Amniotic stem cell (primary cell): ENCODE data around the gene XPNPEP2.

Source experiments
- DNase-seq: peaks from one replicate; lab custom pipeline; 2025; lab: John Stamatoyannopoulos, UW

The XPNPEP2 gene

GRCh38 chrX:129779747-129780146 lies 41.0 kb downstream of the XPNPEP2 start, which contains the start of gene SASH3:
TSS of gene SASH3 (plus strand) at chrX:129779949. CDS start at chrX:129780098, 149 bp downstream.
- no peak for DNase-seq

DNA sequence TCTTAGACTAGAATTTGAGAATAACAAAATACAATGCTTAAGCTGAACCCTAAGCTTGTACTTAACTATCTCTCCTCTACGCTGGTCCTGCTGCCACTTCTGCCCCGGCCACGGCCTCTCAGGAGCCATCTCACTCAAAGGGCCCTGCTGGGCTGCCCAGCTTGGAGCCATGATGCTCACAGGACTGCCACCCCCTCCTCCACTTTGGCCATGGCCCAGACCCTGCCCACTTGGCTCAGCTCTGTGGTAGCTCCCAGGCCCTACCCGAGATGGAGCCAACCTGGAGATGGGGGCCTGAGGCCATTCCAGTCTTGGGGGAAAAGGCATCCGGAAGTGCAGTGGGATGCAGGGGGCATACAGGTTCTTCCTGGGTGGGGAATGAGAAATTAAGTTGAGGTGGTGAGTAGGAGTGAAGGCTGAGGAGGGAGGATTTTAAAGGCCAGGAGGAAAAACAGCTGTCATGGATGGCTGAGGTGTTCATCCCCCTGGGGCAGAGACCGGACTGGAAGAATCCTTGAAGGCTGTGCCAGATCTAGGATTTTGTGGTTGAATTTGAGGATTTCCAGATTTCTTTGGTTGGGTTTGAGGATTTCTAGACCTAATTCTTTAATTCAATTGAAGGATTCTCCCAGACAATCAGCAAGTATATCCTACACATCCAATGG lies 41.8 kb downstream of the XPNPEP2 start:
- no peak for DNase-seq

GRCh38 chrX:129781134-129781672 lies 42.4 kb downstream of the XPNPEP2 start:
- DNase-seq: no peak

DNA sequence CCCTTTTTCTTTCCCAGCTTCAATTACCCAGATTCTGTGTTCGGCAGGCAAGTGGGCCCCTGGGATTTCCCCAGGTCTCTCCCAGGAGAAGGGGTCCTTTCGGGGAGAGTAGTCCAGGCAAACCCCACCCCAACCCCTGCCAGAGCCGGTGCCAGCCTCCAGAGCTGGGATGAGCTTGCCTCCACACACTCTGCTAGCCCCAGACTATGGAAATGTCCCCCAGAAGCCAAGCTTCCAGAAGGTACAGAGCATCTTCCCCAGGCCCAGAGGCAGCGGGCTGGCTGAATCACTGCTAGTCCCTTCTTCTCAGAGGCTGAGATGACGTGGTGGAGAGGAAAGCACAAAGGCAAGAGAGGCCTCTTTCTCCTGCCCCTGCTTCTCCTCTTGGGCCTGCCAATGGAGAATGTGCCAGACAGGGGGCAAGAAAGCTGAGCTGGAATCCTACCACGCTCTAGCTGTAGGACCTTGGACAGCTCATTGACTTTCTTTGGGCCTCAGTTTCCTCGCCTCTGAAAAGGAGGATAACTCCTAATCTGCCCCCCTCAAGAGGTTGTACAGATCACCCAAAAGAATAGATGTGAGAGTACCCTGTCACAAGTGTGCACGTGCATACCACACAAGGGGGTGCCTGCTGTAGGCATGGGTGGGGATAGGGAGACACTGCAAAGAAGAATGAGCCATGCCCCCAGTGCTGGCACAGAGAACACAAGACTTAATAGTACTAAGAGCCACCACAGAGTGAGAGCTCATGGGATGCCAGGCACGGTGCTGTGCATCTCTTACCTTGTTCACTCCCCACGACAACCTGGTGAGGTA lies 43.1 kb downstream of the XPNPEP2 start:
- DNase-seq: no peak

DNA sequence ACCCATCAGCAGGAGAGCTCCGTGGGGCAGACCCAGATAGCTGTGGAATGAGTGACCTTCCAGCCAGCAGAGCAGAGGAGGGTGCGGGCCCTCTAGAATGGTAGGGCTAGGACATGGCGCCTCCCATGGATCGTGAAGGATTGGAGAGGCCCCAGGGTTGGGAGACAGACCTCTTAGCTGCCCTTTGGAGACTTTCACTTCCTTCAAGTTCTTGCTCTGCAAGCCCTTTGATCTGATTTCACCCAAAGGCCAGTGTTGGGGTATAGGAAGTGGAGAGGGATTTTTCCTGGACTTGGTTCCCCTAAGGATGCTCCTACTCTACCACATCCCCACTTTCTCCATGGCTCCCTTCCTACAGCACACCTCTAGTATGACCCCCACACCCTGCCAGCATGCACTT lies 43.9 kb downstream of the XPNPEP2 start:
- no peak for DNase-seq

DNA sequence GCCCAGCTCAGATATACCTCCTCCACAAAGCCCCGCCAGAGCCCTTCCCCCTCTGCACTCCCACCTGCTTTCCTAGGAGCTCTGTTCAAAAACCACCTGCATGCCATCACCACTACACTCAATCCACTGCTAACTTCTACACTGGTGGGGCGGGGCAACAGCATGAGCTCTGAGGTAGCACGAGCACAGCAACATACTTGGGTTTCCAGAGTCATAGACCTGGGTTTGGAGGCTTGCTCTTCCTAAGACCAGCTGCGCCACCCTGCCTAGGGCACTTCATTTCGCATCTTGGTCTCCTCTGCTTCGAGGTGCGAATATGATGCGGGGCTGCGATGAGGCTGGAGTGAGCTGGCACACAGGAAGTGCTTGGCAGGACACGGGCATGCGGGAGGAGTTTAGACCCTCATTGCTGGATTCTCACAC lies 44.5 kb downstream of the XPNPEP2 start:
- DNase-seq: no peak

DNA sequence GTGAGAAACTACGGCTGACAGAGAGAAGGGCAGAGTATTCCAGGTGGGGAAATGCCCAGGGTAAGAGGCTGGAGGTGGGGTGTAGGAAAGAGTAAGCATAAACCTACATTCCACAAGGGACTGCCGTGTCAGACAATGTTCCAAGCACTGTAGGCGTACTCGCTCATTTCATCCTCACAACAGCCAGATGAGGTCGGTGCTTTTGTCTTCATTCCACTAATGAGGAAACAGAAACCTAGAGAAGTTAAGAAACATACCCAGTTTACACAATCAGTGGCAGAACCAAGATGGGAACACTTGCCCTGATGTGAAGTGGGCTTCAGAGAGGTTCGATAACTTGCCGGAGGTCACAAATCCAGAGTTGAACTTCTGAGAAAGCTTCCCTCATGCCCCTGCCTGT lies 45.6 kb downstream of the XPNPEP2 start:
- DNase-seq: no peak

DNA sequence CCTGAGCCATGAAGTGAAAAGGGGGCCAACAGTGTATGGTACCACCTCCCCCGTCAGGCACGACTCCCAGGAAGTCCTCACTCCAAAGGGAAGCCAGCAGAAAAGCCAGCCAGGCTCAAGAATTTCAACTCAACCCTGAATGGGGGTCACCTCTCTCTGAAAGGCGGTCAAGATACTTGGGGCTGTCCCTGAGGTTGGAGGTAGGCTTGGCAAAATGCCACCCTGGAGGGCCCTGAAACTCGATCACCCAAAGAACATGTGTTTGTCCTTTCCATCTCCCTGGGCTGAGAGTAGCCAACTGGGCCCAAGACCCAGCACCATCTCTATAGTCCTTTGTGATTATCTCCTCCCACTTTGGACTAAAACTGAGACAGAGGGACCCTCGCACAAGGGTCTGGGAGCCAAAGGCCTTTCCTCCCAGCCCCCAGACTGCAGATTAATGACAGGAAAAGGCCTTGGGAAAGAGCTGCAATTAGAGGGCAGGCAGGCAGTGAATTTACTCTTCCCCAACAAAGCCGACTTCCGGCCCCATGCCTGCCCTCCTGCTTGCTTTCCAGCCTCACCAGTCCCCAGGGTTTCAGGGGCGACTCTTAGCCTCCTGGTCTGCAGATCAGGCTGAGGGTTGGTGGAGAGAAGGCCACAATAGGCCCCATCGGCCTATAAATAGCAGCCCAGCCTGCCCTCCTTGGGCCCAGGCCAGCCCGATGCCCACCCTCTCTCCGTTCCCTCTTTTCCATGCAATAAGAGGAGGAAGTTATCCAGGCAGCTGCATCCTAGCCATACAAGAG lies 46.6 kb downstream of the XPNPEP2 start:
- DNase-seq: no peak

GRCh38 chrX:129786210-129786651 lies 47.5 kb downstream of the XPNPEP2 start:
- DNase-seq: no peak

DNA sequence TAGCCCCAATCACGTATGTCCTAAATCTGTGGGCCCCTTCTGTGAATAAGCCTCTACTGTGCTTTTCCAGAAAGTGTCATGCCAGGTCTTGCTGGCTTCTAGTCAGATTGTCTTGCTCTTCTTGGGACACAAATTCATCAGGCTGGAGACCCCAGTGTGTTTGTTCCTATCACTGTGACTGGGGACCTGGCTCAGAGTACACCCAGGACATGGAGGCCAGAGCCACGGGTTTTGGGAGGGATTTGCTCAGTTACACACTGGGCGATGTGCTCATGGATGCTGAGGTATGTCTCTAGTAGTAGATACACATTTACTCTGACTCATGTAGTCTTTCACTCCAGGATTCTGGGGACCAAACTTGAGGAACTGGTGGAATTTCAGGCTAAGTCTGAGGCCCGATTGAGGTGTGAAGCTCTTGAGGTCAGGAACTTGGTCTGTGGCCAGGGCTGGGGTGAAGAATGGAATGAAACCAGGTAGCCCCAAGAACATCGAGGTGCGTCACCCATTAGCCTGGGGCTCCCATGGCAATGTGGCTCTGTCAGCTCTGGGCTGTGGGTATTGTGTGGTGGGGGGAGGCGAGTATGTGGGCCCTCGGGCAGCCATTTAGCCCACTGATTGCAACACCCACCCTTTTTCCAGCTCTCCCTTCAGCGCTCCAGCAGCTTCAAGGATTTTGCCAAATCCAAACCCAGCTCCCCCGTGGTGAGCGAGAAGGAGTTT lies 48.7 kb downstream of the XPNPEP2 start:
- no peak for DNase-seq

DNA sequence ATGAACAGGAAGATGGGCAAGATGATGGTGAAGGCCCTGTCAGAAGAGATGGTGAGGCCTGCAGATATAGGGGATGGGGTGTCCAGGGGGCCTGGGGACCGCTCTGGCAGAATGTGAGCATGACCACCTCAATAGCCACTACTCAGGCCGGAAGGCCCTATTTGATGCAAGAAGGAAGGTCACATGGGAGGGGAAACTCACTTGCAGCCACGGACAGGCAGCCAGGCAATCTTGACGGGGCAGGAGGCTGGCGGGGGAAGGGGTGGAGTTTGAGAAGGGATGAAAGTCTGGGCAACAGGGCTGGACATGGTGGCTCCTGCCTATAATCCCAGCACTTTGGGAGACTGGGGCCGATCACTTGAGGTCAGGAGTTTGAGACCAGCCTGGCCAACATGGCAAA lies 49.7 kb downstream of the XPNPEP2 start:
- DNase-seq: no peak

- DNase-seq: no peak
Observed at GRCh38 chrX:129790146-129790545, 51.4 kb downstream of the XPNPEP2 start.

DNA sequence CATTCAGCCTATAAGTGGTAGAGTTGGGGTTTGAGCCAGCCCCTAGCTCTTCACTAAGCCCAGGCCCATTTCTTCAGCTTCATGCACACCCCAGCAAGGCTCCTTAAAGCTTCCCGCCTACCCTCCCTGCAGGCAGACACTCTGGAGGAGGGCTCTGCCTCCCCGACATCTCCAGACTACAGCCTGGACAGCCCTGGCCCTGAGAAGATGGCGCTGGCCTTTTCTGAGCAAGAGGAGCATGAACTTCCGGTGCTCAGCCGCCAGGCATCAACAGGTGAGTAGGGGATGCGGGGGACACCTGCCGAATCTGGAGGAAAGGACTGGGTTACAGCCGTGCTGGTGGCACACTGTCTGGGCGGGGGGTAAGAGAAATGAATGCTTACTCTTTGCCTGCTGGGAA lies 52.0 kb downstream of the XPNPEP2 start:
- no peak for DNase-seq

GRCh38 chrX:129791336-129791735 lies 52.6 kb downstream of the XPNPEP2 start:
- no peak for DNase-seq

- no peak for DNase-seq
Observed at GRCh38 chrX:129791961-129792570, 53.3 kb downstream of the XPNPEP2 start.

DNA sequence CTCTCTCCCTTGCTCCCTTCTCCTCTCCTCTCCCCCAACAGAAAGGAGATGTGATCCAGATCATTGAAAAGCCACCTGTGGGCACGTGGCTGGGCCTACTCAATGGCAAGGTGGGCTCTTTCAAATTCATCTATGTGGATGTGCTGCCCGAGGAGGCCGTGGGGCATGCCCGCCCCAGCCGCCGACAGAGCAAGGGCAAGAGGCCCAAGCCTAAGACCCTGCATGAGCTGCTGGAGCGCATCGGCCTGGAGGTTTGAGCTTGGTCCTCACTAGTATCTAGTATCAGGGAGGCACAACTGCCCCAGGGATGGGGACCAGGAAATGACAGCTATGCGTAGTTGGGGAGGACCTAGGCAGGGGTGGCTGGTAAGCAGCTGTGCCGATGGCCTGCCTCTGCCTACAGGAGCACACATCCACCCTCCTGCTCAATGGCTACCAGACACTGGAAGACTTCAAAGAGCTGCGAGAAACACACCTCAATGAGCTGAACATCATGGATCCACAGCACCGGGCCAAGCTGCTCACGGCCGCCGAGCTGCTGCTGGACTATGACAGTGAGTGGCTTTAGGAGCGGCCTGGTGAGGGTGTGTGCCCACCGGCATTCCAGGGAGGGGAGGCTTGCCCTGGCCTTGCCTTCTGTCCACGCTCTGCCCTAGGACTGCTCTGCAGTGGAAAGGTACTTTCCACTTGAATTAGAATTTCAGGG lies 54.0 kb downstream of the XPNPEP2 start:
- no peak for DNase-seq

- DNase-seq: no peak
Observed at GRCh38 chrX:129793604-129794191, 54.9 kb downstream of the XPNPEP2 start.

- DNase-seq: no peak
Observed at GRCh38 chrX:129795584-129795983, 56.8 kb downstream of the XPNPEP2 start.

DNA sequence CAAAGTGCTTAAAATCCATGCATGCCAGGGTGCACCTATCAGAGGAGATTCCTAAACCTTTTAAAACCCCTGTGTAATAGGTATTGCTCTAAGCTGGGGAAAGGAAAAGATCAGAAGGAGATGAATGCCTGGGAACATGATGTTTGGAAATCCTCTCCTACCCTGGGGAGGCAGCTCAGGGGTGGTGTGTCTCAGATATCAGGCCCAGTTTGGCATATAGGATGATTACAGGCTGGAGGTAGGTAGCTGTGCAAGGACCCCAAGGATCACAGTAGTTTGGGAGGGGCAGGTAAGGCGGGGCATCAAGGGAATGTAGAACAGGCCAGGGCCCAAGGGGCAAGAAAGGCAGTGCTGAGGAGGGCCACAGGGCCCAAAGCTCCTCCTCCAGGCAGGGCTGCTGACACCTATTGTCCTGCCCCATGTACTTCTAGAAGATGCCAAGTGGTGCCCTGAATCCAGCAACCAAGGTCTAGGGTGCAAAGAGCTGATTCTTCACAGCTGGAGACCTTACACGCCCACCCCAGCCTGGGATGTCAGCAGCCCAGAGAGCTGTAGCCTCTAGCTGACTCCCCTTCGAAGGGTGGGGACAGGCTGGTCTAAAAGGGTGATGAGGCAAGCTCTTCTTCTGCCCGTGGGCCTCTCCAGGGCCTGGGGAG lies 58.6 kb downstream of the XPNPEP2 start:
- DNase-seq: no peak

DNA sequence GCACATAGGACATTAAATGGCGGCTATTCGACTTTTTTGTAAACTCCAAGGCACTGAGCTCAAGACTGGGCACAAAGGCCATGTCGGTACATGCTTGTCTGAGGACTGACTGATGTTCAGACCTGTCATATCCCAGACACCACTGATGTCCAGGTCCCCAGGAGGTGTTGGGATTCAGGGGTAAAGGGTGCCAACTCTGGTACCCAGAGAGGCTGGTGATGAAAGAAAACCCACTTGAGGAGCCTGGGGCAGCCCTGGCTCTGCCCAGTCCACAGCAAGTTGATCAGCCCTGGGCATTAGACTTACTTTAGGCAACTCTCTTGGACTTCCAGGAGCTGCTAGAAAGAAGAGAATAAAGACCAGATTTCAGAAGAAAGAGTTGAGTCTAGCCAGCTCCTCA lies 59.7 kb downstream of the XPNPEP2 start:
- DNase-seq: no peak
